Gastrocnemius medialis (tissue), 4 donors: ENCODE results near the gene DIPK1A.

ENCODE experiments used
- POLR2A ChIP-seq, 2 donors: fragments of 450-650 bp; IDR thresholded peaks; one replicate each; pipeline ENCODE4 v1.6.1; 2017; ENCODE audit warnings: antibody characterized with exemption in 2 of 2, mild to moderate bottlenecking in 2 of 2, moderate library complexity in 2 of 2
- TF ChIP-seq, protein P1 (sequence below), 5 experiments: fragments of 450-650 bp in 3 of 5; fragments of 200-600 bp in 2 of 5; sonication (generic) in 2 of 5; IDR thresholded peaks in 4 of 5; conservative IDR thresholded peaks in 1 of 5; 1 replicate in 4 of 5; 2 replicates in 1 of 5; pipeline ENCODE4 v1.5.1; 2016 to 2019; ENCODE audit warnings: antibody characterized with exemption in 5 of 5, mild to moderate bottlenecking in 3 of 5, moderate library complexity in 3 of 5

GRCh38 chr1:92948071-92948470 lies 13.2 kb downstream of the DIPK1A start:
- TF ChIP-seq, protein P1, sequence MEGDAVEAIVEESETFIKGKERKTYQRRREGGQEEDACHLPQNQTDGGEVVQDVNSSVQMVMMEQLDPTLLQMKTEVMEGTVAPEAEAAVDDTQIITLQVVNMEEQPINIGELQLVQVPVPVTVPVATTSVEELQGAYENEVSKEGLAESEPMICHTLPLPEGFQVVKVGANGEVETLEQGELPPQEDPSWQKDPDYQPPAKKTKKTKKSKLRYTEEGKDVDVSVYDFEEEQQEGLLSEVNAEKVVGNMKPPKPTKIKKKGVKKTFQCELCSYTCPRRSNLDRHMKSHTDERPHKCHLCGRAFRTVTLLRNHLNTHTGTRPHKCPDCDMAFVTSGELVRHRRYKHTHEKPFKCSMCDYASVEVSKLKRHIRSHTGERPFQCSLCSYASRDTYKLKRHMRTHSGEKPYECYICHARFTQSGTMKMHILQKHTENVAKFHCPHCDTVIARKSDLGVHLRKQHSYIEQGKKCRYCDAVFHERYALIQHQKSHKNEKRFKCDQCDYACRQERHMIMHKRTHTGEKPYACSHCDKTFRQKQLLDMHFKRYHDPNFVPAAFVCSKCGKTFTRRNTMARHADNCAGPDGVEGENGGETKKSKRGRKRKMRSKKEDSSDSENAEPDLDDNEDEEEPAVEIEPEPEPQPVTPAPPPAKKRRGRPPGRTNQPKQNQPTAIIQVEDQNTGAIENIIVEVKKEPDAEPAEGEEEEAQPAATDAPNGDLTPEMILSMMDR (IDR thresholded peaks at IDR 0.05 in 4 of 5, conservative IDR thresholded peaks at IDR 0.05 in 1 of 5), result no peak
- no peak for TF ChIP-seq POLR2A (IDR thresholded peaks at IDR 0.05)
